SK-N-SH treated with all-trans-retinoic acid at 6 μM for 48 hours (cell line): Measurements from ENCODE around the gene XRN2.

Source experiments
- GLIS3 ChIP-seq: fragments of 250-450 bp; sonication (Bioruptor Pico); IDR thresholded peaks from 2 replicates; pipeline ENCODE4 v1.5.0; 2020; ENCODE audit warnings: mild to moderate bottlenecking, moderate library complexity
- PATZ1 ChIP-seq: fragments of 250-450 bp; sonication (Bioruptor Pico); IDR thresholded peaks from 2 replicates; pipeline ENCODE4 v1.8.0; 2020; ENCODE audit warnings: mild to moderate bottlenecking, moderate library complexity, borderline replicate concordance
- RARB ChIP-seq: fragments of 250-450 bp; sonication (Bioruptor Pico); IDR thresholded peaks from 2 replicates; pipeline ENCODE4 v1.8.0; 2021; ENCODE audit warnings: mild to moderate bottlenecking, moderate library complexity
- SNAI2 ChIP-seq: fragments of 250-450 bp; sonication (Bioruptor Pico); IDR thresholded peaks from 2 replicates; pipeline ENCODE4 v1.5.0; 2020; ENCODE audit warnings: mild to moderate bottlenecking, moderate library complexity
- TOX ChIP-seq: fragments of 250-450 bp; sonication (Bioruptor Pico); IDR thresholded peaks from 2 replicates; pipeline ENCODE4 v1.8.0; 2021; ENCODE audit warnings: mild to moderate bottlenecking, moderate library complexity, borderline replicate concordance
- TSHZ2 ChIP-seq: fragments of 250-450 bp; sonication (Bioruptor Pico); IDR thresholded peaks from 2 replicates; pipeline ENCODE4 v1.5.0; 2020; ENCODE audit warnings: mild to moderate bottlenecking, moderate library complexity
- ZFP3 ChIP-seq: fragments of 250-450 bp; sonication (Bioruptor Pico); IDR thresholded peaks from 2 replicates; pipeline ENCODE4 v1.5.0; 2020; ENCODE audit warnings: mild to moderate bottlenecking, moderate library complexity
- ZNF565 ChIP-seq: fragments of 450-650 bp; formaldehyde crosslinking; conservative IDR thresholded peaks from 2 replicates; pipeline ENCODE4 v1.5.0; 2020; ENCODE audit warnings: low read depth, mild to moderate bottlenecking, moderate library complexity
- TF ChIP-seq, protein P1 (sequence below): fragments of 250-450 bp; sonication (Bioruptor Pico); IDR thresholded peaks from 2 replicates; pipeline ENCODE4 v1.8.0; 2021; ENCODE audit warnings: low read depth, mild to moderate bottlenecking, moderate library complexity, borderline replicate concordance
- TF ChIP-seq, protein P2 (sequence below): fragments of 250-450 bp; sonication (Bioruptor Pico); IDR thresholded peaks from 2 replicates; pipeline ENCODE4 v1.5.1; 2021; ENCODE audit warnings: mild to moderate bottlenecking, moderate library complexity

GRCh38 chr20:21424846-21425245, 121.7 kb downstream of the XRN2 start:
- TF ChIP-seq TOX (no peak), SNAI2 (CRISPR knock-in tag) (no peak), RARB (CRISPR knock-in tag) (no peak), PATZ1 (CRISPR knock-in tag) (no peak), ZNF565 (CRISPR knock-in tag) (no peak), TSHZ2 (no peak), ZFP3 (CRISPR knock-in tag) (no peak), GLIS3 (CRISPR knock-in tag) (no peak)
- TF ChIP-seq, protein P1, sequence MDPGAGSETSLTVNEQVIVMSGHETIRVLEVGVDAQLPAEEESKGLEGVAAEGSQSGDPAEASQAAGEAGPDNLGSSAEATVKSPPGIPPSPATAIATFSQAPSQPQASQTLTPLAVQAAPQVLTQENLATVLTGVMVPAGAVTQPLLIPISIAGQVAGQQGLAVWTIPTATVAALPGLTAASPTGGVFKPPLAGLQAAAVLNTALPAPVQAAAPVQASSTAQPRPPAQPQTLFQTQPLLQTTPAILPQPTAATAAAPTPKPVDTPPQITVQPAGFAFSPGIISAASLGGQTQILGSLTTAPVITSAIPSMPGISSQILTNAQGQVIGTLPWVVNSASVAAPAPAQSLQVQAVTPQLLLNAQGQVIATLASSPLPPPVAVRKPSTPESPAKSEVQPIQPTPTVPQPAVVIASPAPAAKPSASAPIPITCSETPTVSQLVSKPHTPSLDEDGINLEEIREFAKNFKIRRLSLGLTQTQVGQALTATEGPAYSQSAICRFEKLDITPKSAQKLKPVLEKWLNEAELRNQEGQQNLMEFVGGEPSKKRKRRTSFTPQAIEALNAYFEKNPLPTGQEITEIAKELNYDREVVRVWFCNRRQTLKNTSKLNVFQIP (CRISPR knock-in tag): no peak
- TF ChIP-seq, protein P2, sequence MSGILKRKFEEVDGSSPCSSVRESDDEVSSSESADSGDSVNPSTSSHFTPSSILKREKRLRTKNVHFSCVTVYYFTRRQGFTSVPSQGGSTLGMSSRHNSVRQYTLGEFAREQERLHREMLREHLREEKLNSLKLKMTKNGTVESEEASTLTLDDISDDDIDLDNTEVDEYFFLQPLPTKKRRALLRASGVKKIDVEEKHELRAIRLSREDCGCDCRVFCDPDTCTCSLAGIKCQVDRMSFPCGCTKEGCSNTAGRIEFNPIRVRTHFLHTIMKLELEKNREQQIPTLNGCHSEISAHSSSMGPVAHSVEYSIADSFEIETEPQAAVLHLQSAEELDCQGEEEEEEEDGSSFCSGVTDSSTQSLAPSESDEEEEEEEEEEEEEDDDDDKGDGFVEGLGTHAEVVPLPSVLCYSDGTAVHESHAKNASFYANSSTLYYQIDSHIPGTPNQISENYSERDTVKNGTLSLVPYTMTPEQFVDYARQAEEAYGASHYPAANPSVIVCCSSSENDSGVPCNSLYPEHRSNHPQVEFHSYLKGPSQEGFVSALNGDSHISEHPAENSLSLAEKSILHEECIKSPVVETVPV (CRISPR knock-in tag): no peak
